ENCODE results near the gene NTF4. TPM values are rescaled to one million over a fixed set of nuclear protein-coding genes. Genes with fewer than 3 reads are reported as not detected.
"Not testable (repeated sequence)": the region's sequence is repeated elsewhere in the genome, so short reads cannot be mapped to it uniquely, and the experiment has no call there.

The NTF4 gene
- total and polyA plus RNA-seq, 7 donors = 1.8 to 7.4 (median 5.6) TPM

GRCh38 chr19:49084206-49085019, 19.8 kb upstream of the NTF4 start:
- DNase-seq = no peak
- intact Hi-C loops (cut with DNase I) = no loop called here
- no peak for TF ChIP-seq CTCF (IDR thresholded peaks at IDR 0.05)

GRCh38 chr19:49081273-49081672, 16.7 kb upstream of the NTF4 start:
- H3K27ac ChIP-seq = no peak overlapping the region
- no peaks in the 10 kb centered on the region for H3K36me3 ChIP-seq (ENCODE audit: insufficient read depth in 1 of 2, low read depth in 1 of 2)
- peaks cover 4% of the 10 kb centered on the region for H3K4me1 ChIP-seq
- 77 to 86% (median 86%) methylated on average over 1 of the region's 1 CpG for WGBS, 3 donors
- ATAC-seq (no peak), DNase-seq (no peak)
- TF ChIP-seq CTCF (IDR thresholded peaks at IDR 0.05) = no peak
- no peaks in the 10 kb centered on the region for H3K9me3 ChIP-seq
- intact Hi-C loops (cut with DNase I) = no loop called here
- H3K4me3 ChIP-seq = no peak overlapping the region
- H3K27me3 ChIP-seq (ENCODE audit: insufficient read depth in 3 of 3, low read length in 2 of 3) = no peaks in the 10 kb centered on the region

More at GRCh38 chr19:49084206-49085019, 19.8 kb upstream of the NTF4 start:
- Histone ChIP-seq H3K4me3 (peak overlapping the region; percentile 100), H3K36me3 (ENCODE audit: insufficient read depth in 1 of 2, low read depth in 1 of 2) (peaks cover 2 to 27% of the 10 kb centered on the region in 2 donors), H3K4me1 (peaks cover 18% of the 10 kb centered on the region), H3K27ac (peak overlapping the region; percentile 97), H3K9me3 (no peaks in the 10 kb centered on the region), H3K27me3 (ENCODE audit: insufficient read depth in 3 of 3, low read length in 2 of 3) (no peaks in the 10 kb centered on the region)
- 65 to 69% (median 66%) methylated on average over 26 of the region's 26 CpGs for WGBS, 3 donors
- no peak for ATAC-seq

- ATAC-seq = no peak
Observed at GRCh38 chr19:49080392-49080791, 15.8 kb upstream of the NTF4 start.

GRCh38 chr19:49074869-49075268, 10.3 kb upstream of the NTF4 start:
- H3K27ac ChIP-seq = peak overlapping the region; percentile 77
- not testable (repeated sequence) for H3K36me3 ChIP-seq (ENCODE audit: insufficient read depth in 1 of 2, low read depth in 1 of 2); H3K4me3 ChIP-seq; H3K4me1 ChIP-seq; H3K9me3 ChIP-seq; H3K27me3 ChIP-seq (ENCODE audit: insufficient read depth in 3 of 3, low read length in 2 of 3)
- WGBS, 3 donors = 10 to 15% (median 11%) methylated on average over 7 to 9 of the region's 9 CpGs
- intact Hi-C loops (cut with DNase I) = loop anchor here in 1 of 2 donors (5.0 kb wide), 1 partner anchor 83 kb away; the partner anchor contains the start of genes GYS1 and RUVBL2
- peak; percentile 74 to 90 for DNase-seq
- peak; percentile 72 for TF ChIP-seq CTCF (IDR thresholded peaks at IDR 0.05)
- peak; percentile 26 to 64 (median 32) for ATAC-seq

More at GRCh38 chr19:49080392-49080791, 15.8 kb upstream of the NTF4 start:
- no peak for DNase-seq
- Histone ChIP-seq H3K4me1 (peaks cover 4% of the 10 kb centered on the region), H3K4me3 (no peak overlapping the region), H3K27me3 (ENCODE audit: insufficient read depth in 3 of 3, low read length in 2 of 3) (no peaks in the 10 kb centered on the region), H3K36me3 (ENCODE audit: insufficient read depth in 1 of 2, low read depth in 1 of 2) (no peaks in the 10 kb centered on the region), H3K9me3 (no peaks in the 10 kb centered on the region), H3K27ac (no peak overlapping the region)
- no peak for TF ChIP-seq CTCF (IDR thresholded peaks at IDR 0.05)
- intact Hi-C loops (cut with DNase I) = no loop called here
- WGBS, 3 donors = 77 to 88% (median 87%) methylated on average over 4 of the region's 4 CpGs

Data from psoas muscle (tissue), 8 donors.